Thyroid gland (tissue), 4 donors: ENCODE measurements around the gene PLXDC2.

Source experiments
- CTCF ChIP-seq, 6 experiments: fragments of 200-600 bp in 3 of 6; fragments of 450-650 bp in 3 of 6; sonication (generic) in 3 of 6; IDR thresholded peaks; one replicate each; pipeline ENCODE4 v1.5.1; 2016 to 2019; ENCODE audit warnings: antibody characterized with exemption in 6 of 6, mild to moderate bottlenecking in 2 of 6, inconsistent platforms in 1 of 6, moderate library complexity in 1 of 6
- POLR2A ChIP-seq, 2 donors: fragments of 450-650 bp; IDR thresholded peaks; one replicate each; pipeline ENCODE4 v1.6.1; 2017; ENCODE audit warnings: antibody characterized with exemption in 2 of 2, mild to moderate bottlenecking in 2 of 2, moderate library complexity in 1 of 2

- no peak for TF ChIP-seq CTCF (IDR thresholded peaks at IDR 0.05)
- no peak for TF ChIP-seq POLR2A (IDR thresholded peaks at IDR 0.05)
Observed at GRCh38 chr10:19812976-19813375, 3.3 kb upstream of the PLXDC2 start.
